ENCODE results near the gene SEL1L2. TPM values are rescaled to one million over a fixed set of nuclear protein-coding genes. Genes with fewer than 3 reads are reported as not detected.

Gene SEL1L2
- total RNA-seq, 1 experiment from 2014 or later, result not detected

- ChIA-PET CTCF (interaction anchor here (0.7 kb wide), 1 partner anchor 18 kb away, joined by 3 read pairs; no protein-coding TSS in a partner anchor), POLR2A (interaction anchor here (0.6 kb wide), 1 partner anchor 10 kb away, joined by 3 read pairs; no protein-coding TSS in a partner anchor)
- H3K27me3 Mint-ChIP-seq (ENCODE audit: low read depth), result peaks cover 4% of the 10 kb centered on the region; the same call in 1 of the 2 replicates
- H3K4me3 Mint-ChIP-seq, result no peak overlapping the region
- no peaks in the 10 kb centered on the region for H3K4me1 Mint-ChIP-seq
- peaks cover 26% of the 10 kb centered on the region for H3K9me3 Mint-ChIP-seq
- no peak for DNase-seq (ENCODE audit: low spot score)
- H3K36me3 Mint-ChIP-seq, result peaks cover 5% of the 10 kb centered on the region; the same call in 1 of the 2 replicates
- no peak overlapping the region for H3K27ac Mint-ChIP-seq
- no peak for ATAC-seq
- TF ChIP-seq, protein P1, sequence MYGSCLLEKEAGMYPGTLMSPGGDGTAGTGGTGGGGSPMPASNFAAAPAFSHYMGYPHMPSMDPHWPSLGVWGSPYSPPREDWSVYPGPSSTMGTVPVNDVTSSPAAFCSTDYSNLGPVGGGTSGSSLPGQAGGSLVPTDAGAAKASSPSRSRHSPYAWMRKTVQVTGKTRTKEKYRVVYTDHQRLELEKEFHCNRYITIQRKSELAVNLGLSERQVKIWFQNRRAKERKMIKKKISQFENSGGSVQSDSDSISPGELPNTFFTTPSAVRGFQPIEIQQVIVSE (CRISPR knock-in tag; IDR thresholded peaks at IDR 0.05; ENCODE audit: borderline replicate concordance), result no peak
- TF ChIP-seq E2F4 (CRISPR knock-in tag; IDR thresholded peaks at IDR 0.05; ENCODE audit: borderline replicate concordance, low read depth), result no peak
- TF ChIP-seq MLX (CRISPR knock-in tag; IDR thresholded peaks at IDR 0.05), result no peak
- TF ChIP-seq ZNF263 (CRISPR knock-in tag; IDR thresholded peaks at IDR 0.05; ENCODE audit: low read depth), result no peak
- no peak for TF ChIP-seq MXD4 (CRISPR knock-in tag; IDR thresholded peaks at IDR 0.05; ENCODE audit: borderline replicate concordance)
- no peak for TF ChIP-seq FOXK1 (CRISPR knock-in tag; IDR thresholded peaks at IDR 0.05)
- TF ChIP-seq ZNF232 (CRISPR knock-in tag; IDR thresholded peaks at IDR 0.05), result no peak
- no peak for TF ChIP-seq EMX1 (CRISPR knock-in tag; IDR thresholded peaks at IDR 0.05)
- no peak for TF ChIP-seq PREB (CRISPR knock-in tag; IDR thresholded peaks at IDR 0.05; ENCODE audit: borderline replicate concordance)
- no peak for TF ChIP-seq TEAD1 (CRISPR knock-in tag; IDR thresholded peaks at IDR 0.05)
- no peak for TF ChIP-seq STAT6 (CRISPR knock-in tag; conservative IDR thresholded peaks at IDR 0.05; ENCODE audit: low read depth)
- no peak for TF ChIP-seq ATF2 (CRISPR knock-in tag; IDR thresholded peaks at IDR 0.05; ENCODE audit: borderline replicate concordance, low read depth)
Observed at GRCh38 chr20:13934992-13935894, 55.2 kb downstream of the SEL1L2 start.

DNA sequence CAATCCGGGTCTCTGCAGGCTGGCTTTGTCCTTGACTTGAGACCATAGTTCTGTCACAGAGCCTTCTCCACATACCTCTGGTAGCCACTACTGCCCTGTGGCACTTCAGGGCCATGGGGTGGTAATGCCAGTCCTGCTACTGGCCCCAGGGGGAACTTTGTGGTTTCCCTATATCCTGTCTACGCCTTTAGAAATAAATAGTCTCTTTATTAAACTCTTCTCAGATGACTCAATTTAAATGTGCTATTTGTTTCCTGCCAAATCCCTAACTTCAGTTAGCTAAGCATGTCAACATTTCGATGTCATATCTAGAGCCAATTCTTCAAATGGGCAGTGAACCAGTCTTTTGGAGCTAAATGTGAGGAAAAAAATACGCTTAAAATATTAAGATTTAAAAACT is 60.1 kb downstream of the SEL1L2 start:
- H3K27me3 Mint-ChIP-seq (ENCODE audit: low read depth), result no peaks in the 10 kb centered on the region; the same call in 1 of the 2 replicates
- POLR2A ChIA-PET, result interaction anchor here (1.3 kb wide), 1 partner anchor 10 kb away, joined by 7 read pairs; no protein-coding TSS in a partner anchor
- H3K9me3 Mint-ChIP-seq, result peaks cover 2% of the 10 kb centered on the region
- no peak overlapping the region for H3K4me3 Mint-ChIP-seq
- CTCF ChIA-PET, result no interaction called here
- DNase-seq (ENCODE audit: low spot score), result no peak
- H3K4me1 Mint-ChIP-seq, result no peaks in the 10 kb centered on the region
- no peaks in the 10 kb centered on the region for H3K36me3 Mint-ChIP-seq
- ATAC-seq, result no peak
- H3K27ac Mint-ChIP-seq, result no peak overlapping the region
- TF ChIP-seq ZSCAN18 (CRISPR knock-in tag; IDR thresholded peaks at IDR 0.05) (no peak), JAZF1 (CRISPR knock-in tag; IDR thresholded peaks at IDR 0.05) (no peak), ZBTB43 (CRISPR knock-in tag; IDR thresholded peaks at IDR 0.05) (no peak), MYBL2 (CRISPR knock-in tag; IDR thresholded peaks at IDR 0.05) (no peak), MAX (CRISPR knock-in tag; IDR thresholded peaks at IDR 0.05) (no peak), PRRX2 (CRISPR knock-in tag; IDR thresholded peaks at IDR 0.05) (no peak), GRHL2 (CRISPR knock-in tag; IDR thresholded peaks at IDR 0.05; ENCODE audit: insufficient replicate concordance, severe bottlenecking) (no peak), E2F1 (CRISPR knock-in tag; IDR thresholded peaks at IDR 0.05) (no peak)

Data from WTC11 (cell line).